Lower lobe of right lung (tissue), 2 donors: ENCODE measurements around the gene GORASP2. TPM values are rescaled to one million over a fixed set of nuclear protein-coding genes. Genes with fewer than 3 reads are reported as not detected.

Source experiments
- ATAC-seq, 2 donors: fragments of 200-7000 bp; cut with Tn5 transposase; one replicate each; pipeline ENCODE4 v1.9.1; 2020 to 2022; ENCODE audit warnings: mild to moderate bottlenecking in 2 of 2, moderate library complexity in 2 of 2
- DNase-seq: peaks from one replicate; pipeline ENCODE4 v3.0.0-alpha.2; 2020
- H3K27ac ChIP-seq: fragments of 200-600 bp; one replicate; pipeline ENCODE4 v1.8.0; 2022
- H3K27me3 ChIP-seq: fragments of 200-600 bp; one replicate; pipeline ENCODE4 v1.8.0; 2022; ENCODE audit warnings: low read depth
- H3K36me3 ChIP-seq: fragments of 200-600 bp; one replicate; pipeline ENCODE4 v1.8.0; 2022; ENCODE audit warnings: mild to moderate bottlenecking
- H3K4me1 ChIP-seq: fragments of 200-600 bp; one replicate; pipeline ENCODE4 v1.8.0; 2022
- H3K4me3 ChIP-seq: fragments of 200-600 bp; one replicate; pipeline ENCODE4 v1.8.0; 2022; ENCODE audit warnings: mild to moderate bottlenecking
- H3K9me3 ChIP-seq: fragments of 200-600 bp; one replicate; pipeline ENCODE4 v1.8.0; 2022
- intact Hi-C: fragments of 100-400 bp; cut with DNase I; formaldehyde crosslinking; loops from one replicate; pipeline ENCODE4 v1.11.0; 2022
- total RNA-seq: library from RNA; stranded (reverse); fragmentation: NEBNext Ultra II Directional; extraction: Animal tissue kit (Norgen Biotek cat#: 25700); gene quantifications from one replicate; pipeline ENCODE4 v1.2.1, GENCODE V29; 2021
- TF ChIP-seq, protein P1 (sequence below): fragments of 200-600 bp; IDR thresholded peaks from one replicate; pipeline ENCODE4 v1.8.0; 2022; ENCODE audit warnings: antibody characterized with exemption, mild to moderate bottlenecking
- donor health status: DM: no; HTN: yes; CAD: no; lungs with severe emphysema.

Gene GORASP2
- total RNA-seq, 1 donor from 2014 or later: 64.9 TPM

DNA sequence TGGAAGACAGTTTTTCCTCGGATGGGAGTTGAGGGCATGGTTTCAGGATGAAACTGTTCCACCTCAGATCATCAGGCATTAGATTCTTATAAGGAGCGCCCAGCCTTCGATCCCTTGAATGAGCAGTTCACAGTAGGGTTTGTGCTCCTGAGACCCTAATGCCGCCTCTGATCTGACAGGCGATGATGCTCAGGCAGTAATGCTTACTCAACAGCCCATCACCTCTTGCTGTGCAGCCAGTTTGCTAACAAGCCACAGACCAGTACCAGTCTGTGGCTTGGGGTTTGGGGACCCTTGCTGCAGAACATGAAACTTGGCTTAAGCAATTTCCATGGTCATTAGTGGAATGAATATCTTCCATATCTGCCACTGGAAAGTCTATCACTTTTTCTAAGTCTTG, 56.4 kb downstream of the GORASP2 start:
- intact Hi-C loops: loop anchor here (10.0 kb wide), 1 partner anchor 429 kb away; no protein-coding TSS in a partner anchor
- Histone ChIP-seq H3K27me3 (peaks cover 4% of the 10 kb centered on the region), H3K4me3 (no peak overlapping the region), H3K4me1 (no peaks in the 10 kb centered on the region), H3K36me3 (no peaks in the 10 kb centered on the region), H3K27ac (no peak overlapping the region), H3K9me3 (no peaks in the 10 kb centered on the region)
- no peak for DNase-seq
- TF ChIP-seq, protein P1, sequence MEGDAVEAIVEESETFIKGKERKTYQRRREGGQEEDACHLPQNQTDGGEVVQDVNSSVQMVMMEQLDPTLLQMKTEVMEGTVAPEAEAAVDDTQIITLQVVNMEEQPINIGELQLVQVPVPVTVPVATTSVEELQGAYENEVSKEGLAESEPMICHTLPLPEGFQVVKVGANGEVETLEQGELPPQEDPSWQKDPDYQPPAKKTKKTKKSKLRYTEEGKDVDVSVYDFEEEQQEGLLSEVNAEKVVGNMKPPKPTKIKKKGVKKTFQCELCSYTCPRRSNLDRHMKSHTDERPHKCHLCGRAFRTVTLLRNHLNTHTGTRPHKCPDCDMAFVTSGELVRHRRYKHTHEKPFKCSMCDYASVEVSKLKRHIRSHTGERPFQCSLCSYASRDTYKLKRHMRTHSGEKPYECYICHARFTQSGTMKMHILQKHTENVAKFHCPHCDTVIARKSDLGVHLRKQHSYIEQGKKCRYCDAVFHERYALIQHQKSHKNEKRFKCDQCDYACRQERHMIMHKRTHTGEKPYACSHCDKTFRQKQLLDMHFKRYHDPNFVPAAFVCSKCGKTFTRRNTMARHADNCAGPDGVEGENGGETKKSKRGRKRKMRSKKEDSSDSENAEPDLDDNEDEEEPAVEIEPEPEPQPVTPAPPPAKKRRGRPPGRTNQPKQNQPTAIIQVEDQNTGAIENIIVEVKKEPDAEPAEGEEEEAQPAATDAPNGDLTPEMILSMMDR: no peak
- ATAC-seq: no peak

DNA sequence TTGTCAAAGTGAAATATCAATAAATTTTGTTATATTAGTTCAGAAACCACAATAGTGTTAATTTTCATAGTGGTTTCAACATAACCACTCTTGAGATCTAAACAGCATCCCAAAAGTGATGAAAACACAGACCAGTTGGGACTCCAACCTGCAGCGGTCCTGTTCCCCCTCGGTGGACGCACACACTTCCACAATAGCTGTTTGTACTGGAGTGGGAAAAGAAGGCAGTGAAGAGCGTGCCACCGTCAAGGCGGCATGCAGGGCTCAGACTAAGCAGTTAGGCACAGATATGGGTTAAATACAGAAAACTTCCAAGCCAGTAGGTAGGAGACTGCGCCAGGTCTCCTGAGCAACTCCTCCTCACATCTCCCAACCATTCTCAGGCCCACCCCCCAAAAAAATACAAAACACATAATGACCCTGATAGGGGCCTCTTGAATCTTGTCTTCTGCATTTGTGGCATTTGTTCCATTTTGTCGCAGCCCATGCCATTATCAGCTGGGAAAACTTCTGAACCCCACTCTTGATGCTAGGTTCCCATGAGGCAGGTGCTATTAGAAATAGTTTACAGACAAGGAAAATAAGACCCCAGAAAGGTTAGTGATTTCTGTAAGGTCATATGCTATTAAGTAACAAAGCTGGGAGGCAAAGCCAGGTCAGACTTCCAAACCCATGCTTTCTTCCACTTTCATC, 57.7 kb downstream of the GORASP2 start:
- DNase-seq: no peak
- H3K27ac ChIP-seq: no peak overlapping the region
- TF ChIP-seq, protein P1: no peak
- H3K36me3 ChIP-seq: no peaks in the 10 kb centered on the region
- no peaks in the 10 kb centered on the region for H3K4me1 ChIP-seq
- H3K9me3 ChIP-seq: no peaks in the 10 kb centered on the region
- no peak for ATAC-seq
- H3K27me3 ChIP-seq: no peaks in the 10 kb centered on the region
- H3K4me3 ChIP-seq: no peak overlapping the region
- intact Hi-C loops: loop anchor here (10.0 kb wide), 1 partner anchor 428 kb away; no protein-coding TSS in a partner anchor

DNA sequence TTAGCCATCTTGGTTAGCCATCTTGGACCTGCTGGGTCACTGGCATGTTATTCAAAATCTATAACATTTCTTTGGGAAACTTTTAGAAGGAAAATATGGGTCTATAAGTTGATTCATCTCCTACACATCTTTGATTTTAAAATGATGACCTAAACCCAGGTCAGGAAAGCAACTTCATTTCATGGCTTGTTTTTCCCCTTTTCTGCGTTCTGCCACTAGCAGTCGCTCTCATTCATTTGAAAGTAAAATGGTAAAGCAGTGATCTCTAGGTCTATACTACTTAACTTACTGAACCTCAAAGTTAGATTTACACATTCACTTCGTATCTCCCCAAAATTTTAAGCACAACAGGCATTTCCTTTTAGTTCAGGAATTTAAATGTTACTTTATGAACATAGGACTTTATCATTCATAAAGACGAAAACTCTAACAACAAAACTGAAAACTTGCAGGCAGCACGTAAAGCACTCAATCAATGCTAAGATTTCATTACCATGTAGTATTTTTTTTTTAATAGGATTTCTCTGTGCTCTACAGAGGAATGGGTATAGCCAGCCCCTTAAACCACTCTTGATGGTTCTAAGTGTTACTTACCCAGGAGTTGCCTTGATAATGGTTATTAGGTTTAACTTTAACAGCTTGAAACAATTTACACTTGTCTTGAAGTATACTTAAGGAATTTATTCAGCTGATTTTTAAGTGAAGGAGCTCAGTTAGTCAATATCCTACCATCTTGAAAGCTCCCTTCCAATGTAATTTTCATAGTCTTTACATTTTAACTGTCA, 62.5 kb downstream of the GORASP2 start:
- H3K36me3 ChIP-seq: peaks cover 45% of the 10 kb centered on the region
- no peak overlapping the region for H3K4me3 ChIP-seq
- intact Hi-C loops: no loop called here
- no peaks in the 10 kb centered on the region for H3K27me3 ChIP-seq
- H3K9me3 ChIP-seq: no peaks in the 10 kb centered on the region
- no peaks in the 10 kb centered on the region for H3K4me1 ChIP-seq
- DNase-seq: no peak
- TF ChIP-seq, protein P1: no peak
- H3K27ac ChIP-seq: no peak overlapping the region
- ATAC-seq: peak; percentile 45 to 87

DNA sequence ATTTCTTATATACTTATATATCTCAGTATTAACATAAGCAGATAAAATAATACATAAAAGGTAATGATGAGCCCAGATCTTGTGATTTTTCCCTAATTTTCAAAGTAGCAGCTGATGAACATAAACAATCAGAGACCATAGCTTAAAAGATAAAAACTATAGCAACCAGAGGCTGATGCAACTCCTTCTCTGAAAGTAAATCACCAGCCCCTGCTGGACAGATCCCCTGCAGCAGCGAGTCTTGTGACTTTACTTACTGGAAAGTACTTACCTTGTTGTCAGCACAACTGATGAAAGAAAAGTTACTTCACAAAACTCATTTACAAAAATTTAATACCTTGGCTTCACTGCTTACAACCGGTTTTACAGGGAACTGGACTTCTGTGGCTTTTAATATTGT, 67.3 kb downstream of the GORASP2 start:
- TF ChIP-seq, protein P1: no peak
- Histone ChIP-seq H3K4me1 (no peaks in the 10 kb centered on the region), H3K36me3 (peaks cover 61% of the 10 kb centered on the region), H3K4me3 (no peak overlapping the region), H3K27me3 (no peaks in the 10 kb centered on the region), H3K27ac (no peak overlapping the region), H3K9me3 (no peaks in the 10 kb centered on the region)
- no peak for DNase-seq
- intact Hi-C loops: no loop called here
- ATAC-seq: no peak

DNA sequence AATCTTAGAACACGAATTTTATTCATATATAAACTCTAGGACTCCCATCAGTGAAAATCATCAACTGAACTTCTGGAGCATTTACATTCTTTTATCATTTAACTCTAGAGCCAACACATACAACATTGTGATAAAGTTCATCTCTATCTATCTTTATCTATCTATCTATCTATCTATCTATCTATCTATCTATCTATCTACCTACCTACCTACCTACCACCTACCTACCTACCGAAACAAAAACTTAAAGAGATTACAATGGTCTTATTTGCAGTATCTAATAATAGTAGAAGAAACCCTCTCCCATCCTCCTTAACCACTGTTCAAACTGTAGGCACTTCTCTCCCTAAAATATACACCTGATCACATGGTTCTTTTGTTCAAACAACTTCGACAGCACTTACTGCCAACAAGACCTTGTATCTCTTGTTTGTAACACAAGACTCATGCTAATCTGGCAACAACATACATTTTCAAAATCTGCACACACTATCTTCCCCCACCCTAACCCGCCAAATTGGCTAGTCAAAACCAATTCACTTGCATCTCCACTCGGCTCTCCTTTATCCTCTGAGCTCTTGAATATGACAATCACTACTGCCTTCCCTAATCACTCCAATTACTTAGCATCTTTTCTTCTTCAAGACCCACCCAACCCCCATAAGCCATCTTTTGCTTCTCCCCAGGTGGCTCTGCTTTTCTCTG, 69.0 kb downstream of the GORASP2 start:
- TF ChIP-seq, protein P1: no peak
- Histone ChIP-seq H3K27me3 (no peaks in the 10 kb centered on the region), H3K36me3 (peaks cover 58% of the 10 kb centered on the region), H3K27ac (no peak overlapping the region), H3K4me1 (no peaks in the 10 kb centered on the region), H3K9me3 (no peaks in the 10 kb centered on the region), H3K4me3 (no peak overlapping the region)
- intact Hi-C loops: no loop called here
- ATAC-seq: peak in 1 of 2 donors; percentile 35
- no peak for DNase-seq
